ENCODE results near the gene PRKCA. TPM values are rescaled to one million over a fixed set of nuclear protein-coding genes. Genes with fewer than 3 reads are reported as not detected.
"Not testable (repeated sequence)": the region's sequence is repeated elsewhere in the genome, so short reads cannot be mapped to it uniquely, and the experiment has no call there.

The PRKCA gene
- total RNA-seq, 4 donors from 2014 or later, result 9.6 to 15.5 (median 11.1) TPM

DNA sequence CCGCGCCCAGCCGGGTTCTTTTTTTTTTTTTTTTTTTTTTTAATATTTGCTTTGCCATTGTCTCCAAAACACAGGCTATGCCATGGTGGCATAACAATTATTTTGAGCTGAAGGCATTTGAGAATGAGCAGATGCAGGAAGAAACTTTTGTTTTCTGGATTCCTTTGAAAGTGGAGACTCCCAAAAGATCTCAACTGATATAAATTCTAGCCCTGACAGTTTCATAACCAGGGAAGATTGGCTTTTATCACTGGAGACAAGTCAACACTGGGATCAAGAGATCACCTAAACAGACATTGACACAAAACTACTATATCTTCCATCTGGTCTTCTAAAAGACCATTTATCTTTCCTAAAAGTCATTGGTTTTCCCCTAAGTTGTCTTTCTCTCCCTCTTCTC lies 10.1 kb upstream of the PRKCA start:
- no peak overlapping the region for H3K4me3 ChIP-seq (ENCODE audit: low read depth, poor library complexity, severe bottlenecking)
- WGBS, 2 donors, result 63 to 96% methylated on average over 3 of the region's 3 CpGs
- no peak for TF ChIP-seq POLR2A (IDR thresholded peaks at IDR 0.05)
- TF ChIP-seq, protein P1, sequence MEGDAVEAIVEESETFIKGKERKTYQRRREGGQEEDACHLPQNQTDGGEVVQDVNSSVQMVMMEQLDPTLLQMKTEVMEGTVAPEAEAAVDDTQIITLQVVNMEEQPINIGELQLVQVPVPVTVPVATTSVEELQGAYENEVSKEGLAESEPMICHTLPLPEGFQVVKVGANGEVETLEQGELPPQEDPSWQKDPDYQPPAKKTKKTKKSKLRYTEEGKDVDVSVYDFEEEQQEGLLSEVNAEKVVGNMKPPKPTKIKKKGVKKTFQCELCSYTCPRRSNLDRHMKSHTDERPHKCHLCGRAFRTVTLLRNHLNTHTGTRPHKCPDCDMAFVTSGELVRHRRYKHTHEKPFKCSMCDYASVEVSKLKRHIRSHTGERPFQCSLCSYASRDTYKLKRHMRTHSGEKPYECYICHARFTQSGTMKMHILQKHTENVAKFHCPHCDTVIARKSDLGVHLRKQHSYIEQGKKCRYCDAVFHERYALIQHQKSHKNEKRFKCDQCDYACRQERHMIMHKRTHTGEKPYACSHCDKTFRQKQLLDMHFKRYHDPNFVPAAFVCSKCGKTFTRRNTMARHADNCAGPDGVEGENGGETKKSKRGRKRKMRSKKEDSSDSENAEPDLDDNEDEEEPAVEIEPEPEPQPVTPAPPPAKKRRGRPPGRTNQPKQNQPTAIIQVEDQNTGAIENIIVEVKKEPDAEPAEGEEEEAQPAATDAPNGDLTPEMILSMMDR (IDR thresholded peaks at IDR 0.05), result no peak
- intact Hi-C loops (cut with DNase I; ENCODE audit: low total_unique reads), result no loop called here
- no peak for DNase-seq (ENCODE audit: low spot score in 2 of 2)

DNA sequence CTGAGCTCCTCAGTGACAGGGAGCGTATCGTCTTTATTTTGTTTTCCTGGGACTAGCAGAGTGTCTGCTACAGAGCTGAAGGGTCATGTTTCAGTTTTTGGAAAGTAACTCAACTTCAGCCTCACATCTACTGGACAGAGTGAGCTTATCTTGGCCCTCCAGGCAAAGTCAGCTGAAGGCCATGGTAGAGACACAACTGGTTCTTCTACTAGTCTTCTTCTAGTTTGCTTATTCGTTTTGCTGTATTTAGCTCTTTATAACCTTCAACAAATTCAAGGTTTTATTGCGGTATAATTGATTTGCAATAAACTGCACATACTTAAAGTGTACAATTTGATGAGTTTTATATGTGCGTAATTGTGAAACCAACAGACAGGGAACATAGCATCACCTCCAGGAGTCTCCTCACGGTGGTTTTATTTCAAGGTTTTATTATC lies 6.1 kb upstream of the PRKCA start:
- intact Hi-C loops (cut with DNase I; ENCODE audit: low total_unique reads), result no loop called here
- no peak overlapping the region for H3K4me3 ChIP-seq (ENCODE audit: low read depth, poor library complexity, severe bottlenecking)
- 80 to 83% methylated on average over 6 of the region's 6 CpGs for WGBS, 2 donors
- DNase-seq (ENCODE audit: low spot score in 2 of 2), result no peak
- TF ChIP-seq, protein P1 (IDR thresholded peaks at IDR 0.05), result no peak
- no peak for TF ChIP-seq POLR2A (IDR thresholded peaks at IDR 0.05)

DNA sequence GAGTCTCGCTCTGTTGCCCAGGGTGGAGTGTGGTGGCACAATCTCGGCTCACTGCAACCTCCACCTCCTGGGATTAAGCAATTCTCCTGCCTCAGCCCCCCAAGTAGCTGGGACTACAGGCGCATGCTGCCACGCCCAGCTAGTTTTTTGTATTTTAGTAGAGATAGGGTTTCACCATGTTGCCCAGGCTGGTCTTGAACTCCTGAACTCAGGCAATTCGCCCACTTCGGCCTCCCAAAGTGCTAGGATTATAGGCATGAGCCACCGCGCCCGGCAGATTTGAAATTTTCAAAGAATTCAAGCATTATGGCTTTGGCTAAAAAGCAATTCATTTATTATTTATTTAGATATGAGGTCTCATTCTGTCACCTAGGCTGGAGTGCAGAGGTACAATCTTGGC lies 5.0 kb upstream of the PRKCA start:
- DNase-seq (ENCODE audit: low spot score in 2 of 2); H3K4me3 ChIP-seq (ENCODE audit: low read depth, poor library complexity, severe bottlenecking); intact Hi-C loops (cut with DNase I; ENCODE audit: low total_unique reads): not testable (repeated sequence)
- WGBS, 2 donors, result 95 to 96% methylated on average over 9 of the region's 9 CpGs

DNA sequence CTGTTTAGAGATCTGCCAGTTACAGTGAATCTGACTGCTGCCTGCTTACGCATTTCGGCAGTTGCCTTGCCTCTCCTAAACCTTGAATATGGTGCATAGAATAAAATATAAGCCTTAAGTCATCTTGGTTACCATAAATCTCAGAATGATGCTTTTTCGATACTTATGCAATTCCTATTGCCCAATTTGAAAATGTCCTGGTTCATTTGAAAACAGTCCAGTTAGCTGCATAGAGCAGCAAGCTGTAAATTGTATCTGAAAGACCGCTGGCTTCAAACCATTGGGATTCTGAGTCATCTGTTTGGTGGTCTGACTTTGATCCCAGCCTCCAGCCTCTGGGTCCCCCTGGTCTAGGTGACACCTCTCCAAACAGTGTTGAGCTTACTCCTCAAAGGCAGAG lies 2.7 kb upstream of the PRKCA start:
- 95 to 98% methylated on average over 4 of the region's 4 CpGs for WGBS, 2 donors
- intact Hi-C loops (cut with DNase I; ENCODE audit: low total_unique reads), result no loop called here
- TF ChIP-seq, protein P1 (IDR thresholded peaks at IDR 0.05), result no peak
- no peak for TF ChIP-seq POLR2A (IDR thresholded peaks at IDR 0.05)
- H3K4me3 ChIP-seq (ENCODE audit: low read depth, poor library complexity, severe bottlenecking), result no peak overlapping the region
- DNase-seq (ENCODE audit: low spot score in 2 of 2), result no peak

DNA sequence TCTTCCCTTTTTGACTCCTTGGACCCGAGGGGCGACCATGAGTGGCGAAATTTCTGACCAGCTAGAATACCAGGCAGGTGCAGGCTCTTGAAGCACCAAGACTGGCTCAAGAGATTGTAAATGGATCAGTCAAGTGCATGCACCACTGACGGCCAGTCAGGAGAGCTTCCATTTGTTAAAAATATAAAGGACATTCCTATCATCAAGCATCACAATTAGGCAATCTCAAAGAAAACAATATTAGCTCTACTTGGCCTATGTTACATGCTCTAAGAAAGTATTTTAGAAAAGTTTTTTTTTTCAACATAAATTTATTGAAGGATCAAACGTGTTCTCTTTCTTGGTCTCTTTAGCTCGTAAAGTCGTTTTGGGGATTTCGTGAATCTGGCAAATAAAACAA lies 1.5 kb upstream of the PRKCA start:
- intact Hi-C loops (cut with DNase I; ENCODE audit: low total_unique reads), result no loop called here
- no peak overlapping the region for H3K4me3 ChIP-seq (ENCODE audit: low read depth, poor library complexity, severe bottlenecking)
- 75 to 77% methylated on average over 8 of the region's 8 CpGs for WGBS, 2 donors

DNA sequence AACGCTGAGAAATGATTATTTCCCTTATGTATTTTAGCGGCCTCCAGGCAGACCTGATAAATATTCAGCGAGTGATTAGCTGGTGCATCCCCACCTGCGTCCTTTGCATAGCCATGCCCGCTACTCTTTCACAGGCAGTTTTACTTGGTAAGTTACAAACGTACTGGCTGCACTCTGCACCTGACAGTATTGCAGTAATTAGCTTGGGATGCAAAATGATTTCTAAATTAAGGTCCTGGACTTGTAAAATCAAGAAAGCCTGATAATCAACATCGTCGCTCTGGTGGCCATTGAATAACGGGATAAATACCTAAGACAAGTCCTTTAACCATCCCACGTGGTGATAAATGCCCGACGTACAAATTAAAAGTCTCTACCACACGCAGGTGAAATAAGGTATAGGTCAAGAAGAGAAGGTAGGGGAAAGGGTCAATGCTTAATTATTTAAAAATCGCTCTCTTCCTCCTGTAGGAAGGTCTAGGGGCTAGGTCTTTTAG lies 998 bp upstream of the PRKCA start:
- intact Hi-C loops (cut with DNase I; ENCODE audit: low total_unique reads), result no loop called here
- WGBS, 2 donors, result 32 to 39% methylated on average over 14 of the region's 14 CpGs
- peak overlapping the region; percentile 60 for H3K4me3 ChIP-seq (ENCODE audit: low read depth, poor library complexity, severe bottlenecking)
- DNase-seq (ENCODE audit: low spot score in 2 of 2), result no peak
- TF ChIP-seq POLR2A (IDR thresholded peaks at IDR 0.05), result no peak
- TF ChIP-seq, protein P1 (IDR thresholded peaks at IDR 0.05), result no peak

More for the DNA sequence above, 1.5 kb upstream of the PRKCA start:
- TF ChIP-seq, protein P1 (IDR thresholded peaks at IDR 0.05), result no peak
- no peak for TF ChIP-seq POLR2A (IDR thresholded peaks at IDR 0.05)
- DNase-seq (ENCODE audit: low spot score in 2 of 2), result no peak
